Tibial artery (tissue), 4 donors: ENCODE results near the gene STAT4.

ENCODE experiments used
- DNase-seq, 2 donors: peaks; one replicate each; pipeline ENCODE4 v3.0.0-alpha.2; 2019
- H3K27ac ChIP-seq, 2 donors: fragments of 200-600 bp; sonication (generic) in 1 of 2; 1 replicate in 1 of 2; 2 replicates in 1 of 2; pipeline ENCODE4 v1.5.1; 2018 to 2019; ENCODE audit warnings: mild to moderate bottlenecking in 1 of 2
- H3K27me3 ChIP-seq, 2 donors: fragments of 200-600 bp; sonication (generic) in 1 of 2; one replicate each; pipeline versions ENCODE4 v1.5.1 to v1.6.0; 2016 to 2019
- H3K36me3 ChIP-seq, 3 donors: fragments of 200-600 bp; sonication (generic) in 2 of 3; one replicate each; pipeline ENCODE4 v1.5.1; 2016 to 2019; ENCODE audit warnings: mild to moderate bottlenecking in 2 of 3
- H3K4me1 ChIP-seq, 4 donors: fragments of 200-600 bp; sonication (generic) in 2 of 4; 1 replicate in 3 of 4; 2 replicates in 1 of 4; pipeline ENCODE4 v1.5.1; 2016 to 2019
- H3K4me3 ChIP-seq, 2 donors: fragments of 200-600 bp; sonication (generic) in 1 of 2; 1 replicate in 1 of 2; 2 replicates in 1 of 2; pipeline ENCODE4 v1.5.1; 2018 to 2019; ENCODE audit warnings: mild to moderate bottlenecking in 2 of 2
- H3K9me3 ChIP-seq, 3 donors: fragments of 200-600 bp; sonication (generic) in 1 of 3; one replicate each; pipeline ENCODE4 v1.5.1; 2016 to 2019
- CTCF ChIP-seq, 2 experiments: fragments of 200-600 bp in 1 of 2; fragments of 450-650 bp in 1 of 2; IDR thresholded peaks; one replicate each; pipeline ENCODE4 v1.5.1; 2017 to 2019; ENCODE audit warnings: antibody characterized with exemption in 2 of 2, mild to moderate bottlenecking in 1 of 2, moderate library complexity in 1 of 2
- intact Hi-C: fragments of 100-400 bp; cut with DNase I; formaldehyde crosslinking; loops from one replicate; pipeline ENCODE4 v1.15.0; 2023; ENCODE audit warnings: low total_unique reads

The STAT4 gene

GRCh38 chr2:191115391-191115790, 35.4 kb downstream of the STAT4 start:
- Histone ChIP-seq H3K4me1 (peaks cover 0 to 8% (median 0%) of the 10 kb centered on the region in 4 donors), H3K27me3 (no peaks in the 10 kb centered on the region), H3K36me3 (no peaks in the 10 kb centered on the region), H3K4me3 (no peak overlapping the region), H3K27ac (no peak overlapping the region), H3K9me3 (no peaks in the 10 kb centered on the region)
- intact Hi-C loops, result no loop called here
- DNase-seq, result no peak
- no peak for TF ChIP-seq CTCF (IDR thresholded peaks at IDR 0.05)

GRCh38 chr2:191114403-191114886, 36.3 kb downstream of the STAT4 start:
- H3K36me3 ChIP-seq, result no peaks in the 10 kb centered on the region
- no peak overlapping the region for H3K4me3 ChIP-seq
- intact Hi-C loops, result no loop called here
- no peak for TF ChIP-seq CTCF (IDR thresholded peaks at IDR 0.05)
- peaks cover 0 to 8% (median 0%) of the 10 kb centered on the region in 4 donors for H3K4me1 ChIP-seq
- no peaks in the 10 kb centered on the region for H3K27me3 ChIP-seq
- H3K27ac ChIP-seq, result no peak overlapping the region
- no peaks in the 10 kb centered on the region for H3K9me3 ChIP-seq
- no peak for DNase-seq

GRCh38 chr2:191113761-191114160, 37.0 kb downstream of the STAT4 start:
- H3K27me3 ChIP-seq, result no peaks in the 10 kb centered on the region
- intact Hi-C loops, result no loop called here
- H3K36me3 ChIP-seq, result no peaks in the 10 kb centered on the region
- no peak overlapping the region for H3K4me3 ChIP-seq
- DNase-seq, result no peak
- no peak overlapping the region for H3K27ac ChIP-seq
- no peaks in the 10 kb centered on the region for H3K9me3 ChIP-seq
- peaks cover 0 to 8% (median 0%) of the 10 kb centered on the region in 4 donors for H3K4me1 ChIP-seq
- TF ChIP-seq CTCF (IDR thresholded peaks at IDR 0.05), result no peak

GRCh38 chr2:191112448-191112901, 38.3 kb downstream of the STAT4 start:
- H3K4me3 ChIP-seq, result no peak overlapping the region
- DNase-seq, result no peak
- TF ChIP-seq CTCF (IDR thresholded peaks at IDR 0.05), result no peak
- no peaks in the 10 kb centered on the region for H3K9me3 ChIP-seq
- no peaks in the 10 kb centered on the region for H3K27me3 ChIP-seq
- intact Hi-C loops, result no loop called here
- no peak overlapping the region for H3K27ac ChIP-seq
- peaks cover 0 to 8% (median 0%) of the 10 kb centered on the region in 4 donors for H3K4me1 ChIP-seq
- H3K36me3 ChIP-seq, result no peaks in the 10 kb centered on the region

- Histone ChIP-seq H3K27me3 (no peaks in the 10 kb centered on the region), H3K4me3 (no peak overlapping the region), H3K4me1 (peaks cover 0 to 8% (median 0%) of the 10 kb centered on the region in 4 donors), H3K9me3 (no peaks in the 10 kb centered on the region), H3K36me3 (no peaks in the 10 kb centered on the region), H3K27ac (no peak overlapping the region)
- DNase-seq, result no peak
- TF ChIP-seq CTCF (IDR thresholded peaks at IDR 0.05), result no peak
- intact Hi-C loops, result no loop called here
Observed at GRCh38 chr2:191109888-191110287, 40.9 kb downstream of the STAT4 start.

GRCh38 chr2:191108331-191108730, 42.5 kb downstream of the STAT4 start:
- no peak for TF ChIP-seq CTCF (IDR thresholded peaks at IDR 0.05)
- Histone ChIP-seq H3K4me3 (no peak overlapping the region), H3K27ac (no peak overlapping the region), H3K4me1 (no peaks in the 10 kb centered on the region), H3K27me3 (no peaks in the 10 kb centered on the region), H3K36me3 (no peaks in the 10 kb centered on the region), H3K9me3 (no peaks in the 10 kb centered on the region)
- intact Hi-C loops, result no loop called here
- DNase-seq, result no peak
